IPS-18c (cell line): ENCODE results near the gene CYBRD1.
"Not testable (repeated sequence)": the region's sequence is repeated elsewhere in the genome, so short reads cannot be mapped to it uniquely, and the experiment has no call there.

Source experiments
- H3K4me3 ChIP-seq: 2 replicates; pipeline ENCODE4 v1.7.0; 2013; ENCODE audit warnings: low read depth, mild to moderate bottlenecking, low read length, moderate library complexity; ENCODE audit not compliant: insufficient read depth
- H3K9me3 ChIP-seq: one replicate; pipeline ENCODE4 v1.6.1; 2013; ENCODE audit warnings: mild to moderate bottlenecking, low read length, moderate library complexity; ENCODE audit not compliant: control insufficient read depth, insufficient read depth

Gene CYBRD1, protein sequence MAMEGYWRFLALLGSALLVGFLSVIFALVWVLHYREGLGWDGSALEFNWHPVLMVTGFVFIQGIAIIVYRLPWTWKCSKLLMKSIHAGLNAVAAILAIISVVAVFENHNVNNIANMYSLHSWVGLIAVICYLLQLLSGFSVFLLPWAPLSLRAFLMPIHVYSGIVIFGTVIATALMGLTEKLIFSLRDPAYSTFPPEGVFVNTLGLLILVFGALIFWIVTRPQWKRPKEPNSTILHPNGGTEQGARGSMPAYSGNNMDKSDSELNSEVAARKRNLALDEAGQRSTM

DNA sequence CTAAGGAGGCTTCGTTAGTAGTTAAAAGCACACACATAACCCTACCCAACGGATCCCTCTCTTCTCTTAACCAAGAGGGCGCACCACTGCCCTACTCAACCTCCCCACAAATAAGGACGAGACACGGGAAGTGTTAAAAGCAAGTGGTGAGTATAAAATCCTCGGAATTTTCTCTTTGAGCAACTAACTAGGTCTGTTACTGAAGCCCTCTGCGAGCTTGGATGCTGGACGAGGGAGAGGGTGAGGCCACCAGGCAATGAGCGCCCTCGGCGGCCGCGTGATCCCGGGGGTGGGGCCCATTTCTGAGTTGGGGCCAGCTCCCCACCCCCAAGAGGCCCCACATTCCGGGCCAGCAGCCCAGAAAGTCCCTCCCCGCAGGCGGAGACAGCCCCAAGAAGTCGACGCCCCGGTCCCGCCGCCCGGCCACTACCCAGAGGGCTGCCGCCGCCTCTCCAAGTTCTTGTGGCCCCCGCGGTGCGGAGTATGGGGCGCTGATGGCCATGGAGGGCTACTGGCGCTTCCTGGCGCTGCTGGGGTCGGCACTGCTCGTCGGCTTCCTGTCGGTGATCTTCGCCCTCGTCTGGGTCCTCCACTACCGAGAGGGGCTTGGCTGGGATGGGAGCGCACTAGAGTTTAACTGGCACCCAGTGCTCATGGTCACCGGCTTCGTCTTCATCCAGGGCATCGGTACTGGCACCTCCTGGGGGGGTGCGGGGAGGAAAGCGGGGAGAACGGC, at the start of gene CYBRD1:
Gene CYBRD1, plus strand, starts transcription at position 423 of the 736 bp plus-strand sequence. Its CDS starts 72 bp downstream, at position 495.
- H3K9me3 ChIP-seq = peaks cover 4% of the 10 kb centered on the region
- H3K4me3 ChIP-seq = peak within 1 kb of the TSS; percentile 88

DNA sequence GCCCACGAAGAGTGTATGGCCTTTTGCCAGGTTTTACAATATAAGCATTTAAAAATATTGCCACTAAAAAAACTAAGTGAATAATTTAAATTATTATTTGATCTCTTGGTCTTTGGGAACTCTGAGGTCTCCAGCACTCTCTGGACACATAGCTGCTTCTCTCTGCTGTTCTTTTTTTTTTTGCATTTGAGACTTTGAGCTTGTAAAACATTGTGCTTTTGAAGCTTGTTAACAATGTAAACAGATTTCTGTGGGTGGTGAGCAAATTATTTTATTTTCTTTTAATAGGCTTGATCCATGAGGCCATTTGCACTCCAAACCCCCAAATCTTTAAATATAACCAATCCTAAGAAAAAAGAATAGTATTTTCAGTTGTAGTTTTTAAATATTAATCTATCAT, 46.3 kb upstream of the CYBRD1 start:
- no peaks in the 10 kb centered on the region for H3K9me3 ChIP-seq
- no peak overlapping the region for H3K4me3 ChIP-seq

DNA sequence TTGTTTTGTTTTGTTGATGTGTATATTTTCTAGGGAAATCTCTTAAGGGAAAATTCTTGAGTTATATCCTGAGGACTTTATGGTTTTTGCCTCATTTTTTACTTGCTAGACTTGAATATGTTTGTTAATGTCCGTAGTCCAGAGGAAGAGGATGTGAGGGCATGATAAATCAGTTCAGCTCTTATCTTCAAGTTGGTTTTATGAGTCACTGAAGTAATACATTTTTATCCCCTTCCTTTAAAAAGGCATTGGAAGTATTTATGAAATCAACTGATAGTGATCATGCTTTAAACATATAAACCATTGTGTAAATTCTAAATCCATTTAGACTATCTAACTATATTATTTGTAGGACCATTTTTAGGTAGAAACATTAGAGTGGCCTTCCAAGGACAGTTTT, 43.9 kb upstream of the CYBRD1 start:
- Histone ChIP-seq H3K4me3 (no peak overlapping the region), H3K9me3 (no peaks in the 10 kb centered on the region)

DNA sequence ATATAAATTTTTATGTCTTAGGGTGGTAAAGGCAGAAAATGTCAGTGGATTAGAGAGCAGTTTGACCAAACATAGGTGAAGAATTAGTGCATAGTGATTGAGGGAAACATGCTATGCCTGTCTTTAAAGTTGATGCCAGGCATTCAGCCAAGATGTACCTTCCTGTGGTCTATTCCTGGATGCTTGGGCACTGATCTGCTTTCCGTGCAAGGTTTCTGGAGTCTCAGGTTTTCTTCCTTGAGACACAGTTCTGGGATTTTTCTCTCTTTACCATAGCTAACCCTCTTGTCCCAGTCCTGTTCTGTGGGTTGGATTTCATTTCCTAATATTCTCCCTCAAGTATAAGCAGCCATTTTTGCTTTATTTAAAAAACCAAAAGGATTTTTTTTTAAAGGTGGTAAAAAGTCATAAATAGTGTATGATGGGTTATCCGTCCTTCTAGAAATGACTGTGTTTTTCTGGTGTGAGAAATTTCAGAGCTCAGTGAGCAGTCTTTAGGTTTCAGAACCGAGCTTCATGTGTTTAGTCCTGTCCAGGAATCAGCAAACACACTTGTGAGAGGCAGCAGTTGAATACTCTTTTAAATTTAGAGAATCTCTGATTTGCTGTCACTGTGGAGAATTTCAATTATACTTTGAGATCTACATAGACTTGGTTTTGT, 43.0 kb upstream of the CYBRD1 start:
- H3K9me3 ChIP-seq = no peaks in the 10 kb centered on the region
- H3K4me3 ChIP-seq = no peak overlapping the region

DNA sequence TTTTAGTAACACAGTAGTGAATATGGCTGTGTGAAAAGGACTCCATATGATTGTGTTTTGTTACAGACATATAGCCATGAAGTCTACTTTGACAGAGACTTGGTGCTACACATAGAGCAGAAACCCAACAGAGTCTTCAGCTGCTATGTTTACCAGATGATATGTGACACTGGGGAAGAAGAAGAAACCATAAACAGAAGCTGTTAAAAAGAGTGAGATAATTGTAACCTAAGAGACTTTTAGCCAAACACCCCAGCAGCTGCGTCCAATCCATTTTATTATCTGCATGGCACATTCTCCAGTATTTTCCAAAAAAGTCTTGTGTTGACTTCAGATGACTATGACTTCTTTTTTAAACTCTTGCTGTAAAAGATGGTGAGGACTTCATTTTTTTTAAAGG, 41.4 kb upstream of the CYBRD1 start:
- H3K9me3 ChIP-seq = no peaks in the 10 kb centered on the region
- H3K4me3 ChIP-seq = no peak overlapping the region

DNA sequence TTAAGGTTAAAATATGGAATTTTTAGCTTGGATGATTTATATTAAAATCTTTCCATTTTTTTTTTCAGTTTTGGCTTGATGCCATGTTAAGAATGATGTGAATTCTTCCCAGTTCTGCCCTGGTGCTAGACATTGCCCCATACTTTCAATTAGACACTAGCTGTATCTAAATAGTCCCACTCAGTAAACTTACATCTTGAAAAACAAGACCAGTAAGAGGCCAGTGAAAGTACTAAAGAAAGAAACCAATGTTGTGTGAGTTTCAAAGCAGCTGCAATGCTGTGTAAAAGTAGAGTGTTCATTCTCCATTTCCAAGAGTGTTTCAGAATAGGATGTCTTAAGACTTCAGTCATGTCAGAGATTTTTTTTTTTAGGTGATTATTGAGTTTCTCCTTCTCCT, 40.0 kb upstream of the CYBRD1 start:
- Histone ChIP-seq H3K4me3 (no peak overlapping the region), H3K9me3 (no peaks in the 10 kb centered on the region)

DNA sequence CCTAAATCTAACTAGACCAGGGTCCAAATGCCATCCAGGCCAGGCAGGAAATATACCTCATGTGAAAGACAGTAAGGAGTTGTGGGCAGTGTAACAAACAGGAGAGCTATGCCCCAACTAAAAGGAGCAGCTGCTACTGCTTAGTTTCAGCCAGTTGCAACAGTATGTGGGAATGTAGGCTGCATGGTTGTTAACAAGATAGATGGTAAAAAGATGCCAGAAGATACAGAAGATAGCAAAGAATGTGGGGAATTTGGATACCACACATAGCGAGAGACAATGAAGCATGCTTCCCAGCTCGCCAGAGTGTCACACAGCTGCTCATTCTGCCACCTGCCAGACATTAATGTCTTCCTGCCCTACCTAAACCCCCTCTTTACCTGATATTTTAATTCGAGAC, 39.4 kb upstream of the CYBRD1 start:
- Histone ChIP-seq H3K9me3 (no peaks in the 10 kb centered on the region), H3K4me3 (no peak overlapping the region)

DNA sequence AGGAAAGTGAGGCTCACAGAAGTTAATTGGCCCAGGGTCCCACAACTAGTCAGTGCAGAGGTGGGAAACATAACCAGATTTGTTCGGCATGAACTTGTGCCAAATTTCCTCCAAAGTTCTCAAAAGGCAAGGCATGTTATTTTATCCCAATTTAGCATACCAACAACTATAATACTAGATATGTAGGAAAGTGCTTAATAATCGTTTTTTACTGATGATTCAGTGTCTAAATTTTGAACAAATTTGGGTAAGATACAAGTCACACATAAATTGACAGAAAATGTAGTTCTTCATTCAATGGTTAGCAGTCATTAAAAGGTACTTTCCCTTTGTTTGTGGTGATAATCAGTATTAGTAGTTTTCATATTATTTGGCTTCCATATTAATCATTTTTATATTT, 38.5 kb upstream of the CYBRD1 start:
- Histone ChIP-seq H3K4me3 (no peak overlapping the region), H3K9me3 (no peaks in the 10 kb centered on the region)

DNA sequence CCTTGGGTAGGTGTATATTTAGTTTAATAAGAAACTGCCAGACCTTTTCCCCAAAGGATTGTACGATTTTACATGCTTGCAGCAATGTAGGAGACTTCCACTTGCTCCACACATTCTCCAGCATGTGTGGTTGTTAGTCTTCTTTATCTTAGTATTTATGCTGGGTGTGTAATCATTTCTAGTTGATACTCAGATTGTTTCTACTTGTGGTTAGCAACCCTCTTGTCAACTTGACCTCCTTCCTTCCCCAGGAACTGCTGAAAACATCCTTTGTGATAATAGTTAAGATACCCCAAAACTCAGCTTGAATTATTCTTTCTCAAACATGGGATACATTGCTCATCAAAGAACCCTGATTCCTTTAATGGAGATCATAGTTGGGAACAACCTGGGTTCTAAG, 37.2 kb upstream of the CYBRD1 start:
- Histone ChIP-seq H3K4me3 (no peak overlapping the region), H3K9me3 (no peaks in the 10 kb centered on the region)

DNA sequence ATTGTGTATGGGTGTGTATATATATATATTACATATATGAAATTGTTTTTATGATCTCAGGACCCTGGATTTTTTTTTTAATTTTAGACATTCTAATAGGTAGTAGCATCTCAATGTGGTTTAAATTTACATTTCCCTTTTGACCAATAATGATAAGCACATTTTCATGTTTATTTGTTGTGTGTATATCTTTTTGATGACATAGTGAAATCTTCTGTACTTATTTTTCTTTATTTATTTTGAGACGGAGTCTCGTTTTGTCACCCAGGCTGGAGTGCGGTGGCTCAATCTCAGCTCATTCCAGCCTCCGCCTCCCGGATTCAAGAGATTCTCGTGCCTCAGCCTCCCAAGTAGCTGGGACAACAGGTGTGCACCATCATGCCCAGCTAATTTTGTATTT, 35.1 kb upstream of the CYBRD1 start:
- Histone ChIP-seq H3K9me3 (no peaks in the 10 kb centered on the region), H3K4me3 (no peak overlapping the region)

DNA sequence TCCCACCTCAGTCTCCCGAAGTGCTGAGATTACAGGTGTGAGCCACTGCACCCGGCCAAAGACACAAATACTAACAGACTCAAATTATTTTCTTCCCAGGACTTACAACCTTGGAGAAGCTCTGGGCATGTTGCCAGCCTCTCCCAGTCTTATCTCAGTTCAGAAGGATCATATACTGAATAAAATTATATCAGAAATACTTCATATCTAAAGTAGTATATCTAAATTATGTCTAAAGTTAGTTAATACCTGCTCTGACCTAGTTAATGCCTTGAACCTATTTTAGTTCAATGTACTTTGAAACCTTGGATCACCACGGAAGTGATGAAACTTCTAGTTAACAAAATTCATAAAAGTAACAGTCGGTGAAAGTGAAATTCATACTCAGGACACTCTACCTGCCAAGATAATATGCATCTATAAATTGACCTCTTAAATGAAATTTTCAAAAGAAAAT, 34.4 kb upstream of the CYBRD1 start:
- Histone ChIP-seq H3K9me3 (no peaks in the 10 kb centered on the region), H3K4me3 (no peak overlapping the region)

DNA sequence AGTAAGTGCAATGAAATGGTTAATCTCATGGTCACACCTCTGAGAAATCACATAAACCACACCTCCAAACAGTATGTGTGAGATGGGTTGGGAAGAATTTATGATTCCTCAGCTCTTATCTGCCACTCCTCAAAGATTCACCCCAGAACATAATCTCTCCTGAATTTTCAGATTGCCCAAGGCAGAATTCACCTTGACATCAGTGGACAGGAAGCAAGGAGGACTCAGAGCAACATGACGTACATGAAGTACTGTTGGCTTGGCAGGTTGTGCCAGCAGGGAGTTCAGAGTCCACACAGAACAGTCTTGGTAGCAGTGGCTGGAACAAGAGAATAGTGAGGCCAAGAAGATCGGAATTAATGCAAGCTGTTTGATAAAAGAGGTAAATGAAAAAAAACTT, 31.7 kb upstream of the CYBRD1 start:
- Histone ChIP-seq H3K4me3 (no peak overlapping the region), H3K9me3 (no peaks in the 10 kb centered on the region)

DNA sequence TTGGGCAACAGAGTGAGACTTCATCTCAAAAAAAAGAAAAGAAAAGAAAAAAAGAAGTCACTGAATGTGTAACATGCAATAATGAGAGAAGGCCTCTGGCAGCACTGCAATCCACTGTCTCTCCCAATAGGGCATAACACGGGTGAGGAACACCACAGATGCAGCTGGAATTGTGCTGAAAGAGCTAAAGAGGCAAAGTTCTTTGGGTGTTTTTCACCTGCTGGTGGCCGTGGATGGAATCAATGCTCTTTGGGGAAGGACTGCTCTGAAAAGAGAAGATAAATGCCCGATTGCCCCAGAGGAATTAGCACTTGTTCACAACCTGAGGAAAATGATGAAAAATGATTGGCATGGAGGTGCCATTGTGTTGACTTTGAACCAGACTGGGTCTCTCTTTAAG, 31.0 kb upstream of the CYBRD1 start:
- Histone ChIP-seq H3K4me3 (no peak overlapping the region), H3K9me3 (no peaks in the 10 kb centered on the region)

DNA sequence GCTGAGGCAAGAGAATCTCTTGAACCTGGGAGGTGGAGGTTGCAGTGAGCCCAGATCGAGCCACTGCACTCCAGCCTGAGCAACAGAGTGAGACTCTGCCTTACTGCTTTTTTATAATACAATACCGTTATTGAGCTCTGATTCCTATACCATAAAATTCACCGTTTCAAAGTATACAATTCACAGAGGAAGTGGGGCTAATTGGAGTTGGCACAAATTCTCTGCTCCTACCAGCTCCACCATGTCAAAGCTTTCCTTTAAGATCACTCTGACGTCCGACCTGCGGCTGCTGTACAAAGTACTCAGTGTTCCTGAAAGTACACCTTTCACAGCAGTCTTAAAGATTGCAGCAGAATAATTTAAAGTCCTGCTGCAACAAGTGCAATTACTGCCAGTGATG, 29.6 kb upstream of the CYBRD1 start:
- H3K4me3 ChIP-seq = no peak overlapping the region
- no peaks in the 10 kb centered on the region for H3K9me3 ChIP-seq

DNA sequence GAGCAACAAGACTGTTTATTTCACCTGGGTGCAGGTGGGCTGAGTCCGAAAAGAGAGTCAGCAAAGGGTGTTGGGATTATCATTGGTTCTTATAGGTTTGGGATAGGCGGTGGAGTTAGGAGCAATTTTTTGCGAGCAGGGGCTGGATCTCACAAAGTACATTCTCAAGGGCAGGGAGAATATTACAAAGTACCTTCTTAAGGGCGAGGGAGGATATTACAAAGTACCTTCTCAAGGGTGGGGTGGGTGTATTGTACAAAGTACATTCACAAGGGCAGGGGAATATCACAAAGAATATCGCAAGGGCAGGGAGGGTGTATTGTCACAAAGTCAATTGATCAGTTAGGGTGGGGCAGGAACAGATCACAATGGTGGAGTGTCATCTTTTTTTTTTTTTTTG, 24.6 kb upstream of the CYBRD1 start:
- H3K4me3 ChIP-seq, H3K9me3 ChIP-seq: not testable (repeated sequence)

DNA sequence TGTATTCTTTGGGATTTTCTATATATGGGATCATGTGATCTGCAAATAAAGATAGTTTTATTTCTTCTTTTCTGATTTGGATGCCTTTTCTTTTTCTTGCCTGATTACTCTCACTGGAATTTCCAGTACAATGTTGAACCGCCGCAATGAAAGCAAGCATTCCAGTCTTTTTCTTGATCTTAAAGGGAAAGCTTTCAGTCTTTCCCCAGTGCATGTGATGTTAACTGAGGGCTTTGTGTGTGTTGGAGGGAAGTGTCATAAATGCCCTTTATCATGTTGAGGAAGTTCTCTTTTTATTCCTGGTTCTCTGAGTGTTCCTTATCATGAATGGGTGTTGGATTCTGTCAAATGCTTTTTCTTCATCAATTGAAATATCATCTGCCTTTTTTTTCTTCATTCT, 16.9 kb upstream of the CYBRD1 start:
- no peak overlapping the region for H3K4me3 ChIP-seq

DNA sequence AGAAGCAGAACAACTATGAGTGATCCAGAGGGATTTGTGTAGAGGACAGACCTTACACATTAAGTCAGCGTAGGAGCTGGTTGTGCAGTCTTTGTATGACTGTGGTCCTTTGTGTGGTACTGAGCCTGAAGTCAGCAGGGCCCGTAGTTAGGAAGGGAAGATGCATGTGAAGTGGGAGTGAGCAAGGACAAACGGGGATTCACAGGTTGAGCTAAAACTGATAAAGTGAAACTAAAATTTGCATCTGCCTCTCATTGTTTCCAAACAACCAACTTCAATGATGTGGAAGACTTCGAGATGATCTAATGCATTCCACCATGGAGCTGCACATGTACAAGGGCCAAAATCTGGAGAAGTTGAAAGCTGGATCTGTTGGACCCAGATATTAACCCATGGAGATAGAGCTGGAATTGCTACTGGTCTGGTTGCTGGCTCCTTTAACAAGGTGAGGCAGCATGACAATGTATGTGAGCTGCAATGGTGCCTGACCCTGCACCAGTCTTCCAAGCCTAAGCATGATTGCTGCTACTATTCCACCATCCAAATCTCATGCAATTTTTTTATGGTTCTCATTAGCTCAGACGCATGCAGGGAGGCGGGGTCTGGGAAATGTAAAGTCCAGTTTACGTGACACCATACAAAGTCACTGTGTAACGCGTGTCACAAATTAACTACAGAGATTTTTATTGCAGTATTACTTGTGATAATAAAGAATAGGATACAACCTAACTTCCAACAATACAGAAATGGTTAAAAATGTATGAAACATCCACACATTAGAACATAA, 12.1 kb upstream of the CYBRD1 start:
- Histone ChIP-seq H3K9me3 (no peaks in the 10 kb centered on the region), H3K4me3 (no peak overlapping the region)

More for the DNA sequence above, 16.9 kb upstream of the CYBRD1 start:
- H3K9me3 ChIP-seq = no peaks in the 10 kb centered on the region
